ENCODE measurements around the gene PRXL2B. TPM values are rescaled to one million over a fixed set of nuclear protein-coding genes. Genes with fewer than 3 reads are reported as not detected.

The PRXL2B gene, protein sequence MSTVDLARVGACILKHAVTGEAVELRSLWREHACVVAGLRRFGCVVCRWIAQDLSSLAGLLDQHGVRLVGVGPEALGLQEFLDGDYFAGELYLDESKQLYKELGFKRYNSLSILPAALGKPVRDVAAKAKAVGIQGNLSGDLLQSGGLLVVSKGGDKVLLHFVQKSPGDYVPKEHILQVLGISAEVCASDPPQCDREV
- 7.0 and 10.4 TPM in 2 replicates for total RNA-seq (2014; rRNA removed; shearing (Covaris generic))
- 4.8 and 5.2 TPM in 2 replicates for total RNA-seq (2022)
- Bru-seq, nascent RNA = percentile 25 among the genes with signal in this experiment
- percentile 25 among the genes with signal in this experiment for BruChase-seq, experiment 1, labeled RNA remaining after a 6-hour chase
- BruChase-seq, experiment 2, labeled RNA remaining after a 2-hour chase = percentile 38 among the genes with signal in this experiment
- long read RNA-seq, partial matches to known transcripts = 2 of 11 reads
- long read RNA-seq, other reads (novel, unspliced or antisense) = 4 of 11 reads

DNA sequence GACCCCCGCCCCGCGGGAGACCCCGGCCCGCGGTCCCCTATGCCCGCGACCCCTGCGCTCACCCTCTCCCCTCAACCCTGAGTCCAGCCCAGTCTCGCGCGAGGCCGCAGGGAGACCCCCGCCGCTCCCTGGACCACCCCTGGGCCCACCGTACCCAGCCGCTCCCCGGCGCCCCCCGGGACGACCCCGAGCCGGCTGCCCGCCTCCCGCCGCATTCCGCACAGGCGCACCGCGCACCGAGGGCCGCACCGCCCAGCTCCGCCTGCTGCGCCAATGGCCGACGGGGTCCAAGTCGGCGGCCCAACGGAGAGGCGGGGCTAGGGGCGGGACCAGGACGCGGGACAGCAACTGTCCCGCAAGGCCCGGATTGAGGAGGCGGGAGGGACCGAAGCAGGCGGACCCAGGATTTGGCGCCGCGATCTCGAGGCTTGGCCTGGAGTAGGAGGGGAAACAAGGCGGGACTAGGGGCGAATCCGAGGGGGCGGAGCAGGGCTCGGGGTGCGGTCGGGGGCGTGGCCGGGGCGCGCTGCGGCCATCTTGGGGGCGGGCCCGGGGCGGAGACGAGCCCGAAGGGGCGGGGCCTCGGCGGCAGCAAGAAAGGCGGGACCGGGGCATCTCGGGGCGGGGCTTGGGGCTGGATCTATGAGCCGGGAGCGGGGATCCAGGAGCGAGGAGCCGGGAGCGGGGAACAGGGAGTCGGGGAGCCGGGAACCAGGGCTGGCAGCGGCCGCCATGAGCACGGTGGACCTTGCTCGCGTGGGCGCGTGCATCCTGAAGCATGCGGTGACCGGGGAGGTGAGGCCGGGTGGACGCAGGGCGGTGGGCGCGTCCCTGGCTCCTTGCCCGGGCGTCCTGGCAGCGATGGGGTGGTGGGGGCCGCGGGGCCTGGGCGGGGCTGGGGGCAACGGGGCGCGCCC lies at the start of gene PRXL2B:
TSS of gene PRXL2B (plus strand) at position 624 of the 917 bp plus-strand sequence. CDS start at position 733, 109 bp downstream.
- POLR2A ChIA-PET = interaction anchor here (0.5 to 3.2 kb wide), 5 partner anchors 25 to 715 kb away, joined by 3 to 15 read pairs (median 4); no protein-coding TSS in a partner anchor
- H3K4me1 ChIP-seq (ENCODE audit: insufficient read depth, low read length, poor library complexity, severe bottlenecking) = peaks cover 33% of the 10 kb centered on the region
- no peak for TF ChIP-seq EZH2phosphoT487 (IDR thresholded peaks at IDR 0.05; ENCODE audit: borderline replicate concordance, low read depth, low read length)
- TF ChIP-seq, protein P1, sequence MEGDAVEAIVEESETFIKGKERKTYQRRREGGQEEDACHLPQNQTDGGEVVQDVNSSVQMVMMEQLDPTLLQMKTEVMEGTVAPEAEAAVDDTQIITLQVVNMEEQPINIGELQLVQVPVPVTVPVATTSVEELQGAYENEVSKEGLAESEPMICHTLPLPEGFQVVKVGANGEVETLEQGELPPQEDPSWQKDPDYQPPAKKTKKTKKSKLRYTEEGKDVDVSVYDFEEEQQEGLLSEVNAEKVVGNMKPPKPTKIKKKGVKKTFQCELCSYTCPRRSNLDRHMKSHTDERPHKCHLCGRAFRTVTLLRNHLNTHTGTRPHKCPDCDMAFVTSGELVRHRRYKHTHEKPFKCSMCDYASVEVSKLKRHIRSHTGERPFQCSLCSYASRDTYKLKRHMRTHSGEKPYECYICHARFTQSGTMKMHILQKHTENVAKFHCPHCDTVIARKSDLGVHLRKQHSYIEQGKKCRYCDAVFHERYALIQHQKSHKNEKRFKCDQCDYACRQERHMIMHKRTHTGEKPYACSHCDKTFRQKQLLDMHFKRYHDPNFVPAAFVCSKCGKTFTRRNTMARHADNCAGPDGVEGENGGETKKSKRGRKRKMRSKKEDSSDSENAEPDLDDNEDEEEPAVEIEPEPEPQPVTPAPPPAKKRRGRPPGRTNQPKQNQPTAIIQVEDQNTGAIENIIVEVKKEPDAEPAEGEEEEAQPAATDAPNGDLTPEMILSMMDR (conservative IDR thresholded peaks at IDR 0.05; ENCODE audit: low read length) = no peak

DNA sequence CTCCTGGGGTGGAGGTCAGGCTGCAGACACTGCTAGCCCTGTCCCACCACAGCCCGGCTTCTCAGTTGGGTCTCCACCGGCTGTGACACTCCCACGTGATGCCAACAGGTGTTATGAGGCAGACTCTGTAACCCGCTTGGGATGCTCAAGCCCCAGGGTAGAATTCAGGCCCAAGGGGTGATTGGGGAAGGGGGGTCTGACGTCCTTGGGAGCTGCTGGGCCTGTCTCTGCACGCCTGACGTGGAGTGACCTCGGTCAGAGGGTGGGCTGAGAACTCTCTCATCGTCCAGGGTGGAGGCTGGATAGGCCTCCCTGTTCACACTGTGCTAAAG lies 48.8 kb upstream of the PRXL2B start:
- no TSS peak for BruUV-seq (replicated peaks)
- TF ChIP-seq, protein P1 (conservative IDR thresholded peaks at IDR 0.05; ENCODE audit: low read length) = no peak
- no peak for TF ChIP-seq EZH2phosphoT487 (IDR thresholded peaks at IDR 0.05; ENCODE audit: borderline replicate concordance, low read depth, low read length)
- DNase-seq (ENCODE audit: low spot score) = no peak
- no peaks in the 10 kb centered on the region for H3K36me3 ChIP-seq (ENCODE audit: insufficient read depth, low read length)
- no peaks in the 10 kb centered on the region for H4K20me1 ChIP-seq (ENCODE audit: insufficient read depth, low read length)
- H3K9me3 ChIP-seq (ENCODE audit: low read length) = no peaks in the 10 kb centered on the region
- CTCF ChIA-PET (ENCODE audit: unreplicated experiment) = no interaction called here
- H2AFZ ChIP-seq (ENCODE audit: low read length) = no peak overlapping the region
- H3K4me2 ChIP-seq (ENCODE audit: low read length) = no peak overlapping the region
- H3K27ac ChIP-seq (ENCODE audit: low read depth, low read length, poor library complexity, severe bottlenecking) = no peak overlapping the region
- intact Hi-C loops (cut with micrococcal nuclease; ENCODE audit: unreplicated experiment) = no loop called here
- no peaks in the 10 kb centered on the region for H3K9me2 ChIP-seq (ENCODE audit: insufficient read depth, low read length)
- no peaks in the 10 kb centered on the region for H3K4me1 ChIP-seq (ENCODE audit: insufficient read depth, low read length, poor library complexity, severe bottlenecking)
- POLR2A ChIA-PET = no interaction called here
- H3K4me3 ChIP-seq (ENCODE audit: low read depth, low read length, poor library complexity, severe bottlenecking) = no peak overlapping the region
- H3K79me2 ChIP-seq (ENCODE audit: insufficient read depth, low read depth, low read length) = no peaks in the 10 kb centered on the region

More for the DNA sequence above, at the start of gene PRXL2B:
- Histone ChIP-seq H3K79me2 (ENCODE audit: insufficient read depth, low read depth, low read length) (no peaks in the 10 kb centered on the region), H3K9me2 (ENCODE audit: insufficient read depth, low read length) (no peaks in the 10 kb centered on the region), H2AFZ (ENCODE audit: low read length) (peak within 1 kb of the TSS; percentile 51; the same call in 1 of the 2 replicates), H3K4me2 (ENCODE audit: low read length) (peak within 1 kb of the TSS; percentile 94), H3K36me3 (ENCODE audit: insufficient read depth, low read length) (no peaks in the 10 kb centered on the region), H3K4me3 (ENCODE audit: low read depth, low read length, poor library complexity, severe bottlenecking) (peak within 1 kb of the TSS; percentile 90), H4K20me1 (ENCODE audit: insufficient read depth, low read length) (no peaks in the 10 kb centered on the region), H3K9me3 (ENCODE audit: low read length) (no peaks in the 10 kb centered on the region), H3K27ac (ENCODE audit: low read depth, low read length, poor library complexity, severe bottlenecking) (peak within 1 kb of the TSS; percentile 89)
- intact Hi-C loops (cut with micrococcal nuclease; ENCODE audit: unreplicated experiment) = no loop called here
- CTCF ChIA-PET (ENCODE audit: unreplicated experiment) = interaction anchor here (0.6 to 1.0 kb wide), 2 partner anchors 9 to 10 kb away, joined by 3 to 7 read pairs; no protein-coding TSS in a partner anchor
- peak; percentile 94 for DNase-seq (ENCODE audit: low spot score)
- no TSS peak for BruUV-seq (replicated peaks)

All from OCI-LY7 (cell line).